AG04450 (cell line): ENCODE results near the gene SOX2. TPM values are rescaled to one million over a fixed set of nuclear protein-coding genes. Genes with fewer than 3 reads are reported as not detected.

Source experiments
- CTCF ChIA-PET: fragments of 300-600, 350-600 bp; formaldehyde crosslinking; extraction: SDS; loops from one replicate; lab custom pipeline; 2022; ENCODE audit warnings: antibody characterized with exemption, inconsistent platforms; lab: Charles Lee
- POLR2A ChIA-PET: fragments of 350-600 bp; formaldehyde crosslinking; extraction: SDS; loops from one replicate; lab custom pipeline; 2021; ENCODE audit warnings: antibody characterized with exemption, inconsistent platforms; lab: Yijun Ruan, JAX
- DNase-seq: peaks from one replicate; pipeline ENCODE4 v3.0.0-alpha.2; 2011; ENCODE audit warnings: low read depth, low spot score
- H3K27ac ChIP-seq: one replicate; pipeline ENCODE4 v1.5.1; 2012; ENCODE audit warnings: low read depth, low read length, control low read depth
- H3K27me3 ChIP-seq: one replicate; pipeline ENCODE4 v1.6.0; 2012; ENCODE audit warnings: low read length; ENCODE audit not compliant: control insufficient read depth, insufficient read depth
- H3K4me3 ChIP-seq: 2 replicates; pipeline ENCODE4 v1.5.1; 2011; ENCODE audit warnings: mild to moderate bottlenecking, low read depth, low read length, control low read depth
- H3K9me3 ChIP-seq: 2 replicates; pipeline ENCODE4 v1.5.1; 2012; ENCODE audit warnings: low read length; ENCODE audit not compliant: control insufficient read depth, insufficient read depth
- CTCF ChIP-seq: IDR thresholded peaks from 2 replicates; pipeline ENCODE4 v1.5.1; 2011; ENCODE audit warnings: low read depth, low read length, control low read depth, inconsistent platforms
- polyA plus RNA-seq: library from polyadenylated mRNA; depleted of rRNA; stranded (reverse); fragments of >200 nt; gene quantifications from 2 replicates; pipeline ENCODE4 v1.2.3, GENCODE V29; 2011

The SOX2 gene
- polyA plus RNA-seq, 1 experiment: not detected

DNA sequence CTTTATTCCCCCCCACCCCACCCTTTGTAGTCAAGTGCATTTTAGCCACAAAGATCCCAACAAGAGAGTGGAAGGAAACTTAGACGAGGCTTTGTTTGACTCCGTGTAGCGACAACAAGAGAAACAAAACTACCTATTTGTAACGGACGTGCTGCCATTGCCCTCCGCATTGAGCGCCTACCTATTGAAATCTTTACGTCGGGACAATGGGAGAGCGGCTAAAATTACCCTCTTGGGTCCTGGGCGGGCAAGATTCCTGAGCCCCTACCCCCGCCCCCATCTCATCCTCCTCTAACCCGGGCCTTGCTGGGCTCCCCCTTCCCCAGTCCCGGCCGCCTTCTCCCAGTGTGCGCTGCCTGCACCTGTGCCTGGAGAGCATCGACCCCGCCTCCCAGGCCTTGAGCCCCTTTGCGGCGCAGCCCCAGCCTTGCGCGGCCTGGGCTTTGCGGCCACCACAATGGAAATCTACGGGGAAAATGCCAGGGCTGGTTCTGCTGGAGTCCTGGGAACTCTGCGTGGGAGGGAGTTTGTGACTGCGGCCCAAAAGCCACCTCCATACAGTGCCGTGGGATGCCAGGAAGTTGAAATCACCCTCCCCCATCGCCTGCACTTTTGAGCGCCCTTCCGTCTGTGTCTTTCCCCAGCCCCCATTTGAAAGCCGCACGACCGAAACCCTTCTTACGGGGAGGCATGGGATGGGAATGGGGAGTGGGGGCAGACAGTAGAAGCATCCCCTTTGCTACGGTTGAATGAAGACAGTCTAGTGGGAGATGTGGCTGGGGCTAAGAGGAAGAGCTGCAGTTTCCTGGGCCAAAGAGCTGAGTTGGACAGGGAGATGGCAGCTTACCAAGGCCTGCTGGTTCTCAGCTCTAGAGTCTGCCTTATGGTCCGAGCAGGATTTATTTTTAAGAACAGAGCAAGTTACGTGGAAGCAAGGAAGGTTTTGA is 1.1 kb upstream of the SOX2 start:
- no peak for TF ChIP-seq CTCF
- POLR2A ChIA-PET: no interaction called here
- no peak overlapping the region for H3K27ac ChIP-seq
- peaks cover 44% of the 10 kb centered on the region for H3K27me3 ChIP-seq
- peaks cover 11% of the 10 kb centered on the region; the same call in 1 of the 2 replicates for H3K9me3 ChIP-seq
- DNase-seq: no peak
- H3K4me3 ChIP-seq: no peak overlapping the region
- CTCF ChIA-PET: interaction anchor here (0.9 to 1.3 kb wide), 3 partner anchors 9 to 975 kb away, joined by 3 to 7 read pairs (median 3); no protein-coding TSS in a partner anchor

GRCh38 chr3:181712226-181712552 is 464 bp downstream of the SOX2 start:
- Histone ChIP-seq H3K9me3 (peaks cover 11% of the 10 kb centered on the region; the same call in 1 of the 2 replicates), H3K27ac (no peak overlapping the region), H3K4me3 (no peak overlapping the region), H3K27me3 (peaks cover 48% of the 10 kb centered on the region)
- no peak for TF ChIP-seq CTCF
- no peak for DNase-seq
- ChIA-PET CTCF (no interaction called here), POLR2A (no interaction called here)

DNA sequence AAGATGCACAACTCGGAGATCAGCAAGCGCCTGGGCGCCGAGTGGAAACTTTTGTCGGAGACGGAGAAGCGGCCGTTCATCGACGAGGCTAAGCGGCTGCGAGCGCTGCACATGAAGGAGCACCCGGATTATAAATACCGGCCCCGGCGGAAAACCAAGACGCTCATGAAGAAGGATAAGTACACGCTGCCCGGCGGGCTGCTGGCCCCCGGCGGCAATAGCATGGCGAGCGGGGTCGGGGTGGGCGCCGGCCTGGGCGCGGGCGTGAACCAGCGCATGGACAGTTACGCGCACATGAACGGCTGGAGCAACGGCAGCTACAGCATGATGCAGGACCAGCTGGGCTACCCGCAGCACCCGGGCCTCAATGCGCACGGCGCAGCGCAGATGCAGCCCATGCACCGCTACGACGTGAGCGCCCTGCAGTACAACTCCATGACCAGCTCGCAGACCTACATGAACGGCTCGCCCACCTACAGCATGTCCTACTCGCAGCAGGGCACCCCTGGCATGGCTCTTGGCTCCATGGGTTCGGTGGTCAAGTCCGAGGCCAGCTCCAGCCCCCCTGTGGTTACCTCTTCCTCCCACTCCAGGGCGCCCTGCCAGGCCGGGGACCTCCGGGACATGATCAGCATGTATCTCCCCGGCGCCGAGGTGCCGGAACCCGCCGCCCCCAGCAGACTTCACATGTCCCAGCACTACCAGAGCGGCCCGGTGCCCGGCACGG is 991 bp downstream of the SOX2 start:
- DNase-seq: no peak
- TF ChIP-seq CTCF: no peak
- peaks cover 11% of the 10 kb centered on the region; the same call in 1 of the 2 replicates for H3K9me3 ChIP-seq
- ChIA-PET POLR2A (no interaction called here), CTCF (interaction anchor here (1.4 kb wide), 1 partner anchor 12 kb away, joined by 10 read pairs; no protein-coding TSS in a partner anchor)
- peaks cover 50% of the 10 kb centered on the region for H3K27me3 ChIP-seq
- 0 out of 2 replicates have a peak overlapping the region, but pooled peaks have one; percentile 4 for H3K4me3 ChIP-seq
- no peak overlapping the region for H3K27ac ChIP-seq

GRCh38 chr3:181713280-181713647 is 1.5 kb downstream of the SOX2 start:
- H3K27ac ChIP-seq: no peak overlapping the region
- ChIA-PET POLR2A (no interaction called here), CTCF (interaction anchor here (1.1 to 1.4 kb wide), 2 partner anchors 12 to 970 kb away, joined by 7 to 10 read pairs; no protein-coding TSS in a partner anchor)
- peaks cover 54% of the 10 kb centered on the region for H3K27me3 ChIP-seq
- no peak for TF ChIP-seq CTCF
- DNase-seq: no peak
- no peak overlapping the region for H3K4me3 ChIP-seq
- H3K9me3 ChIP-seq: peaks cover 11% of the 10 kb centered on the region; the same call in 1 of the 2 replicates
